HG03103 (cell line): ENCODE results near the gene SUGCT.
A peak's percentile ranks its signal among the peaks of the same experiment; 100 is the strongest.
"Not testable (repeated sequence)": the region's sequence is repeated elsewhere in the genome, so short reads cannot be mapped to it uniquely, and the experiment has no call there.

Source experiments
- ATAC-seq: cut with Tn5 transposase; IDR thresholded peaks from one replicate; pipeline ENCODE4 v1.9.1; 2021; ENCODE audit warnings: low read depth; ENCODE audit not compliant: unreplicated experiment

SUGCT gene

DNA sequence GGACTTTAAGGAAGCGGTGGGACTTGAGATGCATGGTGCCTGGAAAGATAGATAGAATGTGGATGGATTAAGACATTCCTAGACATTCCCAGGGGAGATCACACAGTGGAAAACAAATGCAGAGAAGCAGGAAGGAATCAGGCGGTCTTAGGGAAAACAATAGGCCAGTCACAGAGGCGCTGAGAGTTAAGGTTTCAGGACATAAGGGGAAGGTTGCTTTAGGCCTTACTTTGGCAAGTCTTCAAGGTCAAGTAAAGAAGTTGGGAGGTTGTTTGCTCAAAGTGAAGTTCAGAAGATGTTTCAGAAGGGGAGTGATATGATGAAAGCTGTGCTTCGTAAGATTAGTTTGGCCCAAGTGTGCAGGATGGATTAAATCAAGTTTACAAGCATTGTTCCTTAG, 109.4 kb downstream of the SUGCT start:
- ATAC-seq = no peak

DNA sequence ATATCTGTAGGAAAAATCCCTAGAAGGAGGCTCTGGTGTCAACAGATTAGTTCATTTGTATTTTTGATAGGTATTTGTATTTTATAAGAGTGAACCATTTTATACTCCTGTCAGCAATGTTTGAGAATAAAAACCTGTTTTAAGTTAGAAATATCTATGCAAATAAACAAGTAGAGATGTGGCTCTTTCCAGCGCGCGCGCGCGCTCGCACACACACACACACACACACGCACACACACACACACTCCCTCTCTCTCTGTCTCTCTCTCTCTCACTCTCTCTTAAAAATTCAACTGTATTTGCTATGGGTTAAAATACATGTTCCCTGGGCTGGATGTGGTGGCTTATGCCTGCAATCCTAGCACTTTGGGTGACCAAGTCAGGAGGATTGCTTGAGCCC, 113.9 kb downstream of the SUGCT start:
- ATAC-seq = no peak

DNA sequence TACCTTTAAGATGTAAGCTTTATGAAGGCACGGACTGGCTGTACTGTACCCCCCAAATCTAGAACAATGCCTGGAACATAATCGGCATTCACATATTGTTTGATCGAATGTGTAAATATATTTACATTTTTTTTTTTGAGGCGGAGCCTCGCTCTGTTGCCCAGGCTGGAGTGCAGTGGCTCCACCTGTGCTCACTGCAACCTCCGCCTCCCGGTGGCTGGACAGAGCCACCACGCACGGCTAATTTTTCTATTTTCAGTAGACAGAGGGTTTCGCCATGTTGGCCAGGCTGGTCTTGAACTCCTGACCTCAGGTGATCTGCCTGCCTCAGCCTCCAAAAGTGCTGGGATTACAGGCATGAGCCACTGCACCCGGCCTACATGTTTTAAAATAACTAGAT, 118.6 kb downstream of the SUGCT start:
- not testable (repeated sequence) for ATAC-seq

DNA sequence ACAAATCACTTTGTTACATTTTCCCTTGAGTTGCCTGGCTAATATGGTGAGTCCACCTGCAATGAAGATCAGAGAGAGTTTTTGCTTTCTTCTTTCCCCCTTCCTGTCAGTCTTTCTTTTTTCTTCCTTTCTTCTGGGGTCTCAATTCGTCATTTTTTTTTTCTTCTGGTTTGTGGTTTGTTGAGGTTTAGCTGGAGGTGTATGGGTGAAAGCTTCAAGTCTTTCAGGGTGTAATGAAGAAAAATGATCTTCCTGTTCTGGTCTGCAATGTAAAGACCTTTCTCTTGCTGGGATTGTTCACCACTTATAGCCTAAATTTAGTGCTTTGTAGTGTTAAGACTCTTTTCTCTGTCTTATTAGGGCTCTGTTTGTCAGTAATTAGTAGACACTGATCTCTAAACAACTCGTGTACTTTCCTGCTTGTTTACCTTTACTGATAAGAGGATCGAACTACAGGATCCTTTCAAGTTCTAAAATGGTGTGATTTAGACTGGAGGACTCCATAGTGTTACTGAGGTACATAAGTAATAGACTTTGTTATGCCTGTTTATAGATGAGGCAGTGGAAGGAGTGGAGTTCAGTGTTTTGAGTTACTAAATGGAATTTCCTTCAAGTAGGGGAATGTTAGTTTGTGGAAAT, 129.1 kb downstream of the SUGCT start:
- ATAC-seq = no peak

DNA sequence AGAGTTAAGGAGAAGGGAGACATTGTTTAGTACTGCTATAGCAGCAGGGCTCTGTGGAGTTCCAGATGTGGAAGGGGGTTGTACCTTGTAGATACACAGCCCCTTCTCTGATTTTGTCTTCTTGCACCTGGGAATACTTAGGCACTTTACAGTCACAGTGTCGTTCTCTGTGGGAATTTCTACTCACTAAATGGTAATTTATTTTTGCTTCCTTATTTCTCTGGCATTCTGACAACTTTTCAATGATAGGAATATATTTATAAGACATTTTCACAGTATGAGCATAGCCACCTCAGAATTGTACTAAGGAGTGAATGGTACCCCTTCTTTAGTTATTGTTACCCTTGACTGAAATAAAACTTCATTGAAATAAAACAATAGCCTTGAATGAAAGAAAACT, 132.8 kb downstream of the SUGCT start:
- no peak for ATAC-seq

DNA sequence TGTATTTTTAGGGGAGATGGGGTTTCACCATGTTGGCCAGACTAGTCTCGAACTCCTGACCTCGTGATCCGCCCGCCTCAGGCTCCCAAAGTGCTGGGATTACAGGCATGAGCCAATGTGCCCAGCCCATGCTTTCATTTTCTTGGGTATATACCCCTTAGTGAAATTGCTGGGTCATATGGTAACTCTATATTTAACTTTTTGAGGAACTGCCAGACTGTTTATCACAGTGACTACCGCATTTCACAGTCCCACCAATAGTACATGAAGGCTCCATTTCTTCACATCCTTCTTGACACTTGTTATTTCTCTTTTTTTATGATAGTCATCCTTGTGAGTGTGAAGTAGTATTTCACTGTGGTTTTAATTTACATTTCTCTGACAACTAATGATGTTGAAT, 134.0 kb downstream of the SUGCT start:
- not testable (repeated sequence) for ATAC-seq

DNA sequence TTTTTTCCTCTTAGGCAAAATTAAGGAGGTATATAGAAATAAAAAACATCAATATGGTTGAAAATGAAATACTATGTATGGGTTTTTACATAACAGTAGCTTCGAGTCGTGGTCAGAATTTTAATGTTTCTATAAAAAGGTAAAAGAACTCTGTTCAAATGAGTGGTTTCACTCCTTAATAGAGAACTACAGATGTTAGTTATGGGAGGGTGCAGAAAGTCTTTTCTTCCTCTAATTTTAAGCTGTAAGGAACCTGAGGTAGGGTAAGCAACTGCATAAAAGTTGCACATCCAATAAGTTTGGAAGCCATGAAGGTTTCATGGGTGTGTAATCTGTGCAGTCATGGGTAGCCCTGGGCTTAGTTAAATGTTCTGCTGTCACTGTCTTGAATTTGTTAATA, 141.3 kb downstream of the SUGCT start:
- ATAC-seq = no peak

DNA sequence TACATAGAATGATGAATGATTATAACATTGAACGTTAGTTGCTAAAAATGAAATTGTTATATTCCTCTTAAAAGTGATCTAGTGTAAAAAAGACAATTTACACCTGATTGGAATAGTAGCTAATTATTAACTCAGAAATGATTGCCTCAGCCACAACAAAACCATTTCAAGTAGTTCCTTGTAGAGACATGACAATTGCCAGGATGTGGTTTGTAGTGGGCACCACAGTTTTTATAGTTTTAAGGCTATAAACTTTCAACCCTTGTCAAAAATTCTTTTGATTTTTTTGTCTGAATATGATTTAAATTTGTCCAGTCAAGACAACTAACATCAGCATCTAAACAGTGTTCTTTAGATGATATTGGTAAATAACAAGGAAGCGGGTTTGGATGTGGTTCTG, 145.2 kb downstream of the SUGCT start:
- no peak for ATAC-seq

DNA sequence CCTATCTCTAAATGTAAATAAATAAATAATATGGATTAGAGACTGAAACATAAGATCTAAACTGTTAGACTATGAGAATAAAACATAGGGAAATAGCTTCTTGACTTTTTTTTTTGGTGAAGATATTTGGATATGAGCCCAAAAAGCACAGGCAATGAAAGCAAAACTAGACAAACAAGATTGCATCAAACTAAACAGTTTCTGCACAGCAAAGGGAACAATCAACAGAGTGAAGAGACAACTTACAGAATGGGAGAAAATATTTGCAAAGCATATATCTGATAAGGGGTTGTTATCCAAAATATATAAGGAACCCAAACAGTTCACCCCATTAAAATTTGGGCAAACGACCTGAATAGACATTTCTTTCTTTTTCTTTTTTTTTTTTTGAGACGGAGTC, 148.1 kb downstream of the SUGCT start:
- ATAC-seq = no peak

DNA sequence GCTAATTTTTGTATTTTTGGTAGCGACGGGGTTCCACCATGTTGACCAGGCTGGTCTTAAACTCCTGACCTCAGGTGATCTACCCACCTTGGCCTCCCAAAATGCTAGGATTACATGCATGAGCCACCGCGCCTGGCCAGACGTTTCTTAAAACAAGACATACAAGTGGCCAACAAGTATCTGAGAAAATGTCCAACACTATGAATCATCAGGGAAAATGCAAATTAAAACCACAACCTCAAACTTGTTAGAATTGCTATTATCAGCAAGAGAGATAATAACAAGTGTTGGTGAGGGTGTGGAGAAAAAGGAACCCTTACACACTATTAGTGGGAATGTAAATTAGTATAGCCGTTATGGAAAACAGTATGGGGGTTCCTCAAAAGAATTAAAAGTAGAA, 148.6 kb downstream of the SUGCT start:
- ATAC-seq = no peak

DNA sequence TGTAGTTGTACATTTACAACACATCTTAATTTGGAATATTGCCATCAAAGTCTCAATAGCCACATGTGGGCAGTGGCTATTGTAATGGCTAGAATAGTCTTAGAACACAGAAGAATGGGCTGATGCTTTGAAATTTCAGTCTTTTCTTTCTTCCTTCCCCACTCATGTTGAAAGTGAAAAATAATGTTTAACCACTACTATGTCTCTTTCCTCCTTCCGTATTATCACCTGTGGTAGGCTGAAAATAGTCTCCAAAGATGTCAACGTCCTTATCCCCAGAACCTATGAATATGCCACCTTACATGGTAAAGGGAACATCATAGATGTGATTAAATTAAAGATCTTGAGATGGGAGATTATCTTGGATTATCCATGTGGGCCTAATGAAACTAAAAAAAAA, 154.0 kb downstream of the SUGCT start:
- no peak for ATAC-seq

DNA sequence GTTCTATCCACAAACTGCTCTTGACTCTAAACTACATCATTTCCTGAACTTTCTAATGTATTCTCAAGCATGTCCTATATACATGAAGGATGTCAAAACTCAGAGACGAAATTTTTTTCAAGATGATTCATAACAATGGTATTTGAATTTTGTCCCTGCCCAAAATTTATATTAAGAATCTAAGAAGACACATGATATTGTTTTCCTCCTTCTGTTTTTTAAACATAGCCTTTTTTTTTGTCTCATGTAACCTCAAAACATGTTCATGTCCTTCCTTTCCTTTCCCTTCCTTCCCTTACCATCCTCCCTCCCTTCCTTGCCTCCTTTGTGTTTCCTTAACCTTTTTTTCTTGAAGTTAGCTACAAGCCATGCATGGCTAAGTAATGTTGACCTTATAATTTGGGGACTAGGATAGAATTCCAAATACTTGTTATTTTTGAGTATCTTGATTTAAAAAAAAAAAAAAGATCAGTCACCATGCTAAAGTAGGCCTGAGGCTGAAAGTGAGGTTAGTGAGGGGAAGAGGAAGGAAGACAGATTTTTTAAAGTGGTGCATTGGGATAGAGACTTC, 163.0 kb downstream of the SUGCT start:
- no peak for ATAC-seq

DNA sequence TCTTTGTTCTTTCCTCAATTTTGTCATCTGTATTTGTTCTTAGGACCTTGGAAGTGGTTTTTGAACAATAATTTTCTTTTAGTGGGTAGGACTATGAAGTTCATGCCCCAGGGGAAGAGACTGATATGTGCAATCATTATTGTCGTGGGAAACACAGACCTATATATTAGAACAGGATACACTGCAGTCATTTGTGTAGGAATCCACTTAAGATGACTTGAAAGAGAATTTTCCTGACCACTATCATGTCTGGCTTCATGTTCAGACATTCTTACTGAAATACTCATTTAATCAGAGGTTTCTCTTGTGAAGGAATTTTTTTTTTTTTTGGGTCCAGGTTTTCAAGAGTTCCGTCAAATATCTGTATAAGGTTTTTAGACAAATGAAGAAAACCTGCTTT, 163.6 kb downstream of the SUGCT start:
- ATAC-seq = no peak

DNA sequence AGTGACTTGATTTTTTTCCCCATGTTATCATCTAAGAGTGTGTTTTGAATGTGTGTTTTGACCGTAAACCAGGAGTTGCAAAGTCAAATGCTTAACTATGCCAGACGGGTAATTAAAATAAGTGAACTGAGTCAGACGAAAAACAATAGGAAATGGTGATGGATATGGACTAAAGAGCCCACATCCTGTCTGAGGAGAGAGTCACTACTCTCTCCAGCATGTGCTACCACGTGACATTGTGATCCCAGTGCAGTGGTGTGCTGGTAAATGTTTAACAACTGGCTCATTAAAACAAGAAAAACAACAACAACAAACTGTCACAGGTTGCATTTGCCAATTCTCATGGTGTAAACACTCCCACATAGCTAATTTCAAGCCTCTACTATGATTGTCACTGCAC, 164.3 kb downstream of the SUGCT start:
- ATAC-seq = no peak

DNA sequence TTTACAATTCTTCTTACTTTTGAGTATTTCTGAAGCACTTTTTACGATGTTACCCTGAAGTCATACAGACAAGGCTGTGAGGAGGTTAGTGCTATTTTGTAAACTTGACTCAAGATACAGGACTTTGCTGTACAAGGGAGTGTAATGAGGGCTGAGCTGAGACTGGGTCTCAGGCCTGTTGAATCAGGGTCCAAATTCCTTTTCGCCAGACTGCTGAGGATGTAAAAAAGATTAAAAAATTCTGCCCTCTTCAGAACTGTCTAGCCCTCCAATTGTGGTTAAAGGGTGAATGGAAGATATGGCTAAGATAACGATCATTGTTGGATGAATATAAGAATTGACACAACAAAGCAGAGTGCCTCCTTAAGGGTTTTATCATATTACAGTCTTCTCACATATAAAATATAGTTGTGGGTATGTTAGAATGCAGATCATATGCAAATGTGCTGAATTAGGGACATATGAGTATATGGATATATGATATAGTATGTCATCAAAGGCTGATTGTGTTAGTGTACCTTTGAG, 165.4 kb downstream of the SUGCT start:
- ATAC-seq = no peak

DNA sequence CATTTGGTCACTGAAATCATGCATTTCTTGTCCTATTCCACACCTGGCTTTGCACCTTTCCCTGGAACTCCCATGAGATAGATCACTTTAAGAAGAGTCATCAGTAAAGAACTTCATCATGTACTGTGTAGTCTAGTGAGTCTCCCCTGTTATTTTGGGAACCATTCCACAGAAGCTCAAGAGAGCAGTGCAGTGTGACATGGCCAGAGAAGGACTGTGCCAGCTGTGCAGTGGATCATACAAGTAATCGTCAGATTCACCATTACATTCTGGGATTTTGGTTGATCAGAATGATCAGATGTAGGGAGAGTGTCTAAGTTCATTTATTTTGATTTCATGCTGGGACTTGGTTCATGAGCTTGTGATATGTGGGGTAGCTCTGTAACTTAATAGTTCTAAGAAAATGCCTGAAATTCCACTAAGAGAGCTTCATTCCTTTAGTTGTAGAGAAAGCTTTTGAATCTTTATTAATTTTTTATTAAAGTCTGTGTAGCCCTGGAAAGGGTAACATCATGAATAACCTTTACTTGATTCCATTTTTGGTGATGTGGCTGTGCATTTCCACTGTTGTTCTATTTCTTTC, 166.8 kb downstream of the SUGCT start:
- ATAC-seq = no peak

DNA sequence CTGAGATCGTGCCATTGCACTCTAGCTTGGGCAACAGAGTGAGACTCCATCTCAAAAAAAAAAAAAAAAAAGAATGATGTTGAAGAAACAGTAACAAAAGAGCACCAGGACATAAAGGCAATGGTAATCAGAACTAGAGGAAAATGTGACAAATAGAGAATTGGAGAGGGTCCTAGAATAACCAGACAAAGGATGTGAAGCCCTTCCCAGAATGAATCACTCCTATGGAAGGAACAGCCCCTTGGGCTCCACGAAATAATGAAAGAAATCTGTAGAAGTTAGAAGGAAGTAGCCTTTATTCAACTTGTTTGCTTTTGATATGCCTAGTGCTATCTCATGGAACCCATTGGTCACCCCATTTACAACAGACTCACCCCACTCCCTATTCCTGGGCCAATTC, 169.2 kb downstream of the SUGCT start:
- no peak for ATAC-seq

DNA sequence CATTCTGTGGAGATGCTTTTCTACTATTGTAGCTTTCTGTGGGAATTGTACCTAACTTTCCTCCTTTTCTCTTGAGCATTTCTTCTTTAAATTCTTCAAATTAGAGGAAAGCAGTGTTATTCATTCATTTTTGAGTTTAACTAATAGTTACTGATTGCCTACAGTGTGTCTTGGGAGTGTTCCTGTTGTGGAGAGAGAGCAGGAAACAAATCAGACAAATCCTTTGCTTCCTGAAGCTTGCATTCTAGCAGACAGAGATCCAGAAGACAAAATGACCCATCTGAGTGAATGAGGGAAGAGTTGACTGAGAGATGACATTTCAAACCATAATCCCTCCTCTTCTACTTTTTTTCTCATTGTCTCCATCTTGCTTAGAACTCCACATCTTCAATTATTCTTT, 170.4 kb downstream of the SUGCT start:
- no peak for ATAC-seq

DNA sequence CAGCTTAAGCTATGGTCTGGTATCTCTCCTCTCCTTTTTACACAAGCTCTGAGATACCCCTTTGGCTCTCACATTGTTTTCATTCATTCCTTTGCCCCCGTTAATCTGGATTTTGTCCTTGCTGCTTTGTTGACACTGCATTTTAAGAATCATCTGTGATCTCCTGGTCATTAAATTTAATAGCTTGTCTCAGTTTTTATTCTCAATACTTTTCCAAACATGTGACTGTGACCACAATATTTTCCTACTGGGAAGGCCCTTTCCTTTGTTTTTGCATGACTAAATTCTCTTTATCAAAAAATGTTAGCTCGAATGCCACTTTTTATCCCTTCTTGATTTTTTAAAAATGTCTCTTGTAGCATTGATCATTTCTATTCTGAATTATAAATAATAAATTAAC, 171.2 kb downstream of the SUGCT start:
- no peak for ATAC-seq

DNA sequence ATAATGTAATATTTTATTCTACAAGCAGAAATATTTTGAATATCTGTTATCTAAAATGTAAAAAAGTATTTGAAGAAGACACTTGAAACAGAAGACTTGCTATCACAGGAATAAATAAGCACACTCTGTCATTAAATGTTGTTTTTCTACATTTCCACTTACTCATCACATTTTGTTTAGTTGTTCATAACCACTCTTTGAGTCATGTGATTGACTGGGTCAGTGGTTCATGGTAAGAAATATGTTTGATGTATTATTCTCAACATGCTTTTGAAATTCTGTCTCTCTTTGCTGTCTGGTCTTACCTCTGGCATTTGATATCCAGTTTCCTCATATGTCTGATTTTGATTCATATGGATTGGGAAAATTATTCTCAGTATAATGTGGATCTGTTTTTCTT, 171.8 kb downstream of the SUGCT start:
- ATAC-seq = no peak

DNA sequence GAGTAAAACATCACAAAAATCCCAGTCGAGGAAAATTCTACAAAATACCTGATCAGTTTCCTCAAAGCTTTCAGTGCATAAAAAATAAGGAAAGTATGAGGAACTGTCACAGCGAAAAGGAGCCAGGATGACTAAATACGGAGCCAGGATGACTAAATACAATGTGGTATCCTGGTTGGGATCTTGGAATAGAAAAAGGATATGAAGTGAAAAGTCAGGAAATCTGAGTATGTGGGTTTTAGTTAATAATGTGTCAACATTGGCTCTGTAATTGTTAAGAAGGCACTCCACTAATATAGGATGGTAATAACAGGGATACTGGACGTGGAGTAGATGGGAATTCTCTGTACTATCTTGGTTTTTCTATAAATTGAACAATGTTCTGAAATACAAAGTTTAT, 175.5 kb downstream of the SUGCT start:
- ATAC-seq = no peak

DNA sequence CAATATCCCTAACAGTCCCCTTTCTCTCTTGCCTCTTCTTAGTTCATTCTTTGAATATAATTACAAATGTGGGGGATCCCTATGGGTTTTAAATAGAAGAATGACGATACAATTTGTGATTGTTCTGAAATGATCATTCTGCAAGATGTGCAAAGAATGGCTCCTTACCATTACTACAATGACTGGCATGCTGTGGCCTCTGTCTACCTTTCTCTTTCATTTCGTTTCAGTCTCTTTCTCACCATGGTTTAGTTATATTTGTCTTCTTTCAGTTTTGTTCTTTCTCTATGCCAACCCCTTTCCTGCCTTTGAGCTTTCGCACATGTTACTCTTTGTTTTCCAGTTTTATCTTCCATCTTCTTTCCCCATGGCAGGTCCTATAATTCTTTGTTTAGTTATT, 176.5 kb downstream of the SUGCT start:
- peak; percentile 94 for ATAC-seq
